Right renal pelvis (tissue), 4 donors: Measurements from ENCODE around the gene CRACR2B. TPM values are rescaled to one million over a fixed set of nuclear protein-coding genes. Genes with fewer than 3 reads are reported as not detected.

Experiments
- DNase-seq, 4 donors: peaks; one replicate each; pipeline ENCODE4 v3.0.0-alpha.2; 2013; ENCODE audit warnings: low read depth in 4 of 4, low spot score in 3 of 4, missing footprints in 1 of 4
- polyA plus RNA-seq, 4 donors: library from polyadenylated mRNA; unstranded; fragments of 120-200 nt; gene quantifications; one replicate each; pipeline ENCODE4 v1.2.1, GENCODE V29; 2013; ENCODE audit not compliant: insufficient read length in 4 of 4

Gene CRACR2B
- polyA plus RNA-seq, 4 donors, result 11.5 to 20.7 (median 13.0) TPM

GRCh38 chr11:809287-810039 is 18.3 kb upstream of the CRACR2B start, which contains the start of gene RPLP2:
Gene RPLP2 (plus strand): TSS chr11:809967. CDS start chr11:810235, 268 bp downstream.
- DNase-seq, result peak; percentile 95 to 99 (median 96)

DNA sequence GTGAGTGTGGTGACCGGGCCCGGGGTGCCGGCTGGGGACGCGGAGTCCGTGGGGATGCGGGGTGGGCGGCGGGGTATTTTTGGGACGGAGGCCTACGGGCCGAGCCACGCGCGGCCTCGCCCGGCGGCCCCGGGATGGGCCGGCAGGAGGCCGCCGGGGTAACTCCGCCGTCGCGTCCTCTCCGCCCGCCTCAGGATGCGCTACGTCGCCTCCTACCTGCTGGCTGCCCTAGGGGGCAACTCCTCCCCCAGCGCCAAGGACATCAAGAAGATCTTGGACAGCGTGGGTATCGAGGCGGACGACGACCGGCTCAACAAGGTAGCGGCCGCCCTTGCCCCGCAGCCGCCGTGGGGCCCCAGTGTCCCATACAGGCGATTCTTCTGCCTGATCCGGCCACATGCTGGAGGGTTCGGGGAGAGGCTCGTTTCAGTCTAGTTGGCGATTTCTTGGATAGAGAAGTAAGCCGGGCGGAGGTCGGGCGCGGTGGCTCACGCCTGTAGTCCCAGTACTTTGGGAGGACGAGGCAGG is 17.6 kb upstream of the CRACR2B start:
- DNase-seq, result no peak

GRCh38 chr11:811446-812245 is 16.1 kb upstream of the CRACR2B start:
- no peak for DNase-seq

DNA sequence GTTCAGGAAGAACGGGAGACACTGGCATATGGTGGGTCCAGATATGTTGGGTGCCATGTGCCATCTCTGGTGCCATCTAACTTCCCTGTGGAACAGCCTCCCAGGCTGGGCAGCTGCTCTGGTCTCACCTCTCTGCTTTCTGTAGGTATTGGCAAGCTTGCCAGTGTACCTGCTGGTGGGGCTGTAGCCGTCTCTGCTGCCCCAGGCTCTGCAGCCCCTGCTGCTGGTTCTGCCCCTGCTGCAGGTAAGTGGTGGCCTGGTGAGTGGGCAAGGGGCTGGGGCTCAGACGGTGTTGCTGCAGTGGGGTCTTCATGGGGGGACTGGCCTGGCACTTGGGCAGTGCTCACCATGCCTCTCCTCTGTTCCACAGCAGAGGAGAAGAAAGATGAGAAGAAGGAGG is 15.3 kb upstream of the CRACR2B start:
- DNase-seq, result no peak

GRCh38 chr11:813072-813455 is 14.7 kb upstream of the CRACR2B start:
- DNase-seq, result no peak

DNA sequence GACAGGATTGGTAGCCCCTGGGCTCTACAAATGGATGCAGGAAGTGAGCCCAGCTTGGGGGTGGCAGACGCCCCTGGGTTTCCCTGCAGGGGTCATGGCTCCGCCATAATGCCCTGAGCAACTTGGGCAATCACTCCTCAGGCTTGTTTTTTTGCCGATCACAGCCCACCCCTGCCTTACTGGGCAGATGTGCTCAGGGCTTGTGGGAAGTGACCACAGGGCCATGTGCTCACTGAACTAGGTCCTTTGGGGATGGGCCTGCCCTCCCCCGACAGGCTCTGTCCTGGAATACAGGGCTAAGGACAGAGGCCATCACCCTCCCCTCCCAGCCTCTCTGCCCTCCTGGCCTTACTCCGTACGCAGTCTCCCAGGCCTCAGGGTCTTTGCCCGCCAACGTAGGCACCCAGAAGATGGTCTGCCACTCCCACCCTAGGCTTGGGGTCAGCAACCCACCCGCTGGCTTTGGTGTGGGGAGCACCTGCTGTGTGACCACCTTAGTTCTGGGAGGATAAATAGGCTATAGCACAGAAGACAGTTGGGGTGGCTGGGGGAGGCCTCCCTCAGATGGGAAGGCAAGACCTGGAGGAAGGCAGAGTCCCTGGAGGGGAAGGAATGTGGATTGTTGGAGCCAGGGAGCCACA is 14.1 kb upstream of the CRACR2B start:
- DNase-seq, result no peak

- no peak for DNase-seq
These were observed 11.9 kb upstream of the CRACR2B start for GRCh38 chr11:815675-816432.

- DNase-seq, result no peak
These were observed 11.3 kb upstream of the CRACR2B start for GRCh38 chr11:816433-816779.

GRCh38 chr11:818396-819128 is 9.2 kb upstream of the CRACR2B start, which contains the start of gene PNPLA2:
Gene PNPLA2 (plus strand): TSS chr11:818914. CDS start chr11:819719, 805 bp downstream.
- DNase-seq, result no peak

- no peak for DNase-seq
These were observed 8.4 kb upstream of the CRACR2B start for GRCh38 chr11:819129-819931.

GRCh38 chr11:819943-820649 is 7.6 kb upstream of the CRACR2B start:
- DNase-seq, result no peak

DNA sequence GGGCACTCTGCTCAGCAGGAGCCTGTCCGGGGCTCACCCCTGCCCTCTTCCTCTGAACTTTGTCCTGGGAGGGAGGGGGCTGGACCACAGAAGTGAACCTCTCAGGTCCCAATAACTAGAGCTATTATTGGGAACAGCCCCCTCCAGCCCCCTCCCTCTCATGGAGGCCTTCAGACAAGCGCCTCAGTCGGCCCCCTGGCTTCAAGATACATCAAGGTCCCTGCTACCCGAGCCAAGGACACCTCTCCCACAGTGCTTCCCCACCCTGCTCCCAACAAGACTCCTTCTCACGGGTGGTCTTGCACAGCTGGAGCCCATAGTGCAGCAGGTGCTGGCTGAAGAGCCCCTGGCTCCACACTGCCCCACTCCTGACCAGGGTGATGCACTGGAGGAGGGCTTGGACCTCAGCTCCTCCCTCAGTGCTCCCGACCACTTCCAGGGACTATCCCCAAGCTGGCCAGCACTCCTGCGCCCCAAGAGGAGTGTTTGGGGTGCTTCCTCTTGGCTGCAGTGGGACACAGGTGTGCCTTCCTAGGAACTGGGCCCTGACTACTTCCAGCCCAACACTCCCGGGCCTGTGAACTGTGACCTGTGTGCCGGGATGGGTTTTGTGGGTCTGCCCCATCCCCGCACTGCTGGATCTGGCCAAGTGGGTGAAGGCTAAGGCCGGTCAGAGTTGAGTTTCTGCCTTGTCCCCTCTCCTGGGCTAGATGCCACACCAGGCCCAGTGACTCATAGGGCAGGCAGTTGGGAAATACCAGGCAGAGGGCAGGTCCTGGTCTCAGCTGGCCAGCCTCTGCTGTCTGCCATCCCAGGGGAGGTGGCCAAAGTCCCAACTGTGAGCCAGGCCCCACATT is 6.8 kb upstream of the CRACR2B start:
- no peak for DNase-seq

DNA sequence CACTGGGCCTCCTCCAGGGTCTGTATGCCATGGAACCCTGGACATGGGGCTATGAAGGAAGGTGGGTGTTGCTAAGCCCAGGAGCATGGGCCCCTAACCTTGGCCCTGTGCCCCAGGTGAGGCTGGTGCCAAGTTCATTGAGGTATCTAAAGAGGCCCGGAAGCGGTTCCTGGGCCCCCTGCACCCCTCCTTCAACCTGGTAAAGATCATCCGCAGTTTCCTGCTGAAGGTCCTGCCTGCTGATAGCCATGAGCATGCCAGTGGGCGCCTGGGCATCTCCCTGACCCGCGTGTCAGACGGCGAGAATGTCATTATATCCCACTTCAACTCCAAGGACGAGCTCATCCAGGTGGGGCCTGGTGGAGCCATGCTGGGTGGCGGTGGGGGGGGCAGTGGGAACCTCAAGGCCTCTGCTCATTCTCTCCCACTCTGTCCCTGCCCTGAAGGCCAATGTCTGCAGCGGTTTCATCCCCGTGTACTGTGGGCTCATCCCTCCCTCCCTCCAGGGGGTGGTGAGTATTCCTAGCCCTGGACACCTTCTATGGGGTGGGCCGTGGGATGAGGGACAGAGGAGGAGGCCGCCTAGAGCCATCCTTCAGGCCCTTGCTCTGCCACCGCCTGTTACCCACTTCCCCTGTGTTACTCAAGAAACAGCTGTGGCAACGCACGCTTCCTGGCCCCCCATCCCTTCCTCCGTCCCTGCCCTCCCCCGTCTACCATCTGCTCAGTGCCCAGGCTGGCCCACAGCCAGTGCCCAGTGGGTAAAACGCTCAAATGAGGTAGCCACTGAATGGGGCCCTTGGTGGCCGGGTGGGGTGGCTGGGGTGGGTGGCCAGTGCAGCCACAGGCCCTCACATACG is 6.0 kb upstream of the CRACR2B start:
- no peak for DNase-seq

DNA sequence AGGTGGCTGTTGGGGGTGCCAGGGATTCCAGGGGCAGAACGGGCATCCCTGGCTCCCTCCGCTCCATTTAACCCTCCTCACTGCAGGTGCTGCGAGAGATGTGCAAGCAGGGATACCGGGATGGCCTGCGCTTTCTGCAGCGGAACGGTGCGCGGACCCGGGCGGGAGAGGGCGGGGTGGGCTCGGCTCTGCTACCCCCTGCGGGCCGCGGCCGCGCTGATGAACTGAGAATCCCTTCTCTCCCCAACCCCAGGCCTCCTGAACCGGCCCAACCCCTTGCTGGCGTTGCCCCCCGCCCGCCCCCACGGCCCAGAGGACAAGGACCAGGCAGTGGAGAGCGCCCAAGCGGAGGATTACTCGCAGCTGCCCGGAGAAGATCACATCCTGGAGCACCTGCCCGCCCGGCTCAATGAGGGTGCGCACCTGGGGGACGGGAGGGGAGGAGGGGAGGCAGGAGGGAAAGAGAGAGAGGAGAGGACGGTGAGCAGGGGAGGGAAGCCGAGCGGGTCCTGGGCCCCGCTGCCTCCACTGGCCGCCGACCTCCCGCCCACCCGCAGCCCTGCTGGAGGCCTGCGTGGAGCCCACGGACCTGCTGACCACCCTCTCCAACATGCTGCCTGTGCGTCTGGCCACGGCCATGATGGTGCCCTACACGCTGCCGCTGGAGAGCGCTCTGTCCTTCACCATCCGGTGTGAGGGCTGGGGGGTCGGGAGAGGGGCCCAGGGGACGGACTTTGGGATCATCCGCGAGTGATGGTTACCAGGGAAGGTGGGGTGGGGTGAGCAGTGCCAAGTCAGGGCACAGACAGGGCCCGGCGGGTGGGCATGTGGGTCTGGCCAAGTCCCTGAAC is 4.1 kb upstream of the CRACR2B start:
- no peak for DNase-seq

- DNase-seq, result no peak
These were observed 3.3 kb upstream of the CRACR2B start for GRCh38 chr11:824292-824880.
